HUES48 (cell line): ENCODE results near the gene CD93.

Source experiments
- H3K27ac ChIP-seq: one replicate; pipeline ENCODE4 v1.7.0; 2013; ENCODE audit warnings: low read depth, low read length, inconsistent platforms
- H3K27me3 ChIP-seq: 2 replicates; pipeline ENCODE4 v1.6.1; 2013; ENCODE audit warnings: mild to moderate bottlenecking, low read length; ENCODE audit not compliant: control insufficient read depth, insufficient read depth
- H3K36me3 ChIP-seq: 2 replicates; pipeline ENCODE4 v1.6.1; 2013; ENCODE audit warnings: low read length; ENCODE audit not compliant: control insufficient read depth, insufficient read depth
- H3K4me1 ChIP-seq: 2 replicates; pipeline ENCODE4 v1.6.1; 2013; ENCODE audit warnings: mild to moderate bottlenecking, low read length; ENCODE audit not compliant: control insufficient read depth, insufficient read depth
- H3K4me3 ChIP-seq: 2 replicates; pipeline ENCODE4 v1.5.1; 2013; ENCODE audit warnings: mild to moderate bottlenecking, low read depth, low read length
- H3K9ac ChIP-seq: 2 replicates; pipeline ENCODE4 v1.6.1; 2013; ENCODE audit warnings: mild to moderate bottlenecking, low read depth, low read length, moderate library complexity
- H3K9me3 ChIP-seq: 2 replicates; pipeline ENCODE4 v1.6.1; 2013; ENCODE audit warnings: low read length; ENCODE audit not compliant: control insufficient read depth, insufficient read depth

CD93 gene

GRCh38 chr20:23032750-23033078, 53.4 kb downstream of the CD93 start:
- H3K27ac ChIP-seq = no peak overlapping the region
- no peaks in the 10 kb centered on the region for H3K4me1 ChIP-seq
- no peak overlapping the region for H3K9ac ChIP-seq
- peaks cover 55% of the 10 kb centered on the region for H3K27me3 ChIP-seq
- H3K4me3 ChIP-seq = no peak overlapping the region
- no peaks in the 10 kb centered on the region for H3K9me3 ChIP-seq
- no peaks in the 10 kb centered on the region for H3K36me3 ChIP-seq

GRCh38 chr20:23032056-23032749, 53.9 kb downstream of the CD93 start:
- Histone ChIP-seq H3K9me3 (no peaks in the 10 kb centered on the region), H3K9ac (no peak overlapping the region), H3K4me3 (no peak overlapping the region), H3K27me3 (peaks cover 50% of the 10 kb centered on the region), H3K4me1 (no peaks in the 10 kb centered on the region), H3K36me3 (no peaks in the 10 kb centered on the region), H3K27ac (no peak overlapping the region)

DNA sequence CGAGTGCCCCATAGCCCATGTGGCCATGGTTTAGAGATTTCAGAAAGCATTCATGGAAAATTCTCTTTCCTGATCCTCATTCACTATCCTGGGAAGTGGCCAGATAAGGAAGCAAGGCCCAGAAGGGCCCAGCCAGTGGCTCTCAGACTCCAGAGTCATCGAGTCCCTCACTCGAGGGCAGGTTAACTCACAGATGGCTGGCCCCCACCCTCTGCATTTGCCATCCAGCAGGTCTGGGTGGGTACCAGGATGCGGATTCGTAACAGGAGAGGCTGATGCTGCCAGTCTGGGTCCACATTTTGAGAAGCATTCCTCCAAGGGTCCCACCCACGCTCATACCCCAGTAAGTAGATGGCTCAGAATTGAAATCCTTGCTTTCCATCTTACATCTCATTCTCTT, 54.8 kb downstream of the CD93 start:
- Histone ChIP-seq H3K27me3 (peaks cover 42% of the 10 kb centered on the region), H3K4me1 (no peaks in the 10 kb centered on the region), H3K9ac (no peak overlapping the region), H3K36me3 (no peaks in the 10 kb centered on the region), H3K27ac (no peak overlapping the region), H3K4me3 (no peak overlapping the region), H3K9me3 (no peaks in the 10 kb centered on the region)
